ENCODE data around the gene SGIP1. TPM values are rescaled to one million over a fixed set of nuclear protein-coding genes. Genes with fewer than 3 reads are reported as not detected.

SGIP1 gene
- total and polyA plus RNA-seq, 2 experiments from 2014 or later = 4.0 to 7.7 TPM

GRCh38 chr1:66490816-66491215, 43.1 kb upstream of the SGIP1 start:
- Histone ChIP-seq H3K36me3 (ENCODE audit: low read depth) (no peaks in the 10 kb centered on the region), H3K4me1 (ENCODE audit: insufficient read depth) (peaks cover 81% of the 10 kb centered on the region), H3K27me3 (replicated peaks; ENCODE audit: insufficient read depth) (no peaks in the 10 kb centered on the region), H3K4me3 (no peak overlapping the region), H2AFZ (peak overlapping the region; percentile 36), H3F3A (ENCODE audit: insufficient read depth) (peaks cover 79% of the 10 kb centered on the region), H3K4me2 (ENCODE audit: unreplicated experiment) (peak overlapping the region; percentile 64), H3K9ac (peak overlapping the region; percentile 43), H3K79me2 (ENCODE audit: insufficient read depth) (no peaks in the 10 kb centered on the region), H3K27ac (peak overlapping the region; percentile 75), H4K20me1 (ENCODE audit: insufficient read depth) (no peaks in the 10 kb centered on the region), H3K9me2 (ENCODE audit: insufficient read depth) (no peaks in the 10 kb centered on the region), H3K9me3 (ENCODE audit: low read depth) (no peaks in the 10 kb centered on the region)
- TF ChIP-seq EZH2phosphoT487 (IDR thresholded peaks at IDR 0.05; ENCODE audit: insufficient read depth, low read depth) = no peak
- TF ChIP-seq EZH2 (IDR thresholded peaks at IDR 0.05; ENCODE audit: insufficient read depth, poor library complexity, severe bottlenecking) = no peak
- 52 to 72% methylated on average over 2 of the region's 2 CpGs for WGBS, 2 experiments (ENCODE audit: low coverage in 1 of 2, low lambda C conversion rate in 2 of 2, missing lambda C conversion rate in 2 of 2)
- in situ Hi-C loops (cut with MboI) = no loop called here
- DNase-seq = peak; percentile 45

- H3K4me2 ChIP-seq (ENCODE audit: unreplicated experiment) = peak overlapping the region; percentile 40
- no peaks in the 10 kb centered on the region for H3K27me3 ChIP-seq (replicated peaks; ENCODE audit: insufficient read depth)
- H3K27ac ChIP-seq = peak overlapping the region; percentile 47
- no peaks in the 10 kb centered on the region for H3K79me2 ChIP-seq (ENCODE audit: insufficient read depth)
- H3K9me2 ChIP-seq (ENCODE audit: insufficient read depth) = no peaks in the 10 kb centered on the region
- H3K36me3 ChIP-seq (ENCODE audit: low read depth) = no peaks in the 10 kb centered on the region
- H3K9ac ChIP-seq = no peak overlapping the region
- H2AFZ ChIP-seq = 0 out of 2 replicates have a peak overlapping the region, but pooled peaks have one; percentile 5
- H3K4me3 ChIP-seq = no peak overlapping the region
- in situ Hi-C loops (cut with MboI) = no loop called here
- H3K9me3 ChIP-seq (ENCODE audit: low read depth) = no peaks in the 10 kb centered on the region
- no peaks in the 10 kb centered on the region for H4K20me1 ChIP-seq (ENCODE audit: insufficient read depth)
- DNase-seq = peak; percentile 43
- TF ChIP-seq EZH2phosphoT487 (IDR thresholded peaks at IDR 0.05; ENCODE audit: insufficient read depth, low read depth) (no peak), EZH2 (IDR thresholded peaks at IDR 0.05; ENCODE audit: insufficient read depth, poor library complexity, severe bottlenecking) (no peak)
- peaks cover 79% of the 10 kb centered on the region for H3F3A ChIP-seq (ENCODE audit: insufficient read depth)
- peaks cover 89% of the 10 kb centered on the region for H3K4me1 ChIP-seq (ENCODE audit: insufficient read depth)
- WGBS, 2 experiments (ENCODE audit: low coverage in 1 of 2, low lambda C conversion rate in 2 of 2, missing lambda C conversion rate in 2 of 2) = 46 to 48% methylated on average over 1 of the region's 1 CpG
Observed at GRCh38 chr1:66492424-66492823, 41.5 kb upstream of the SGIP1 start.

DNA sequence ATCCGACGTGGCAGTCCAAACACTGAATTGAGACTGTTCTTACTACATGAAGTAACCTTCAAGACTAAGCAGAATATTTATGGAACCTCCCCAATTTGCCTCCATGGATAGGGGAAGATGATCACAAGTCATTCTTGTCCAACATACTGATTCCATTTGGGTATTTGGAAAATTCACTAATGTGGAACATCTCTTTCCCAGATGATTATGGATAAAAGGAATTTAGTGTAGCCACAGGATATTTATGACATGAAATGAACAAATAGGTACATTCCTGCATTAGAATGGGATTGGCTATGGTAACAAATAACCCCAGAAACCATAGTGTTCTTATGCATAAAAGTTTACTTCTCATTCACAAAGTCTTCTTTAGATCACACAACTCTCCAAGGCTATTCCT, 40.2 kb upstream of the SGIP1 start:
- Histone ChIP-seq H3K9me3 (ENCODE audit: low read depth) (no peaks in the 10 kb centered on the region), H3K4me1 (ENCODE audit: insufficient read depth) (peaks cover 79% of the 10 kb centered on the region), H3F3A (ENCODE audit: insufficient read depth) (peaks cover 66% of the 10 kb centered on the region), H3K27me3 (replicated peaks; ENCODE audit: insufficient read depth) (no peaks in the 10 kb centered on the region), H3K79me2 (ENCODE audit: insufficient read depth) (no peaks in the 10 kb centered on the region), H3K9me2 (ENCODE audit: insufficient read depth) (no peaks in the 10 kb centered on the region), H3K4me2 (ENCODE audit: unreplicated experiment) (peak overlapping the region; percentile 40), H3K36me3 (ENCODE audit: low read depth) (no peaks in the 10 kb centered on the region), H3K27ac (peak overlapping the region; percentile 47), H3K9ac (no peak overlapping the region), H4K20me1 (ENCODE audit: insufficient read depth) (no peaks in the 10 kb centered on the region), H2AFZ (no peak overlapping the region), H3K4me3 (no peak overlapping the region)
- DNase-seq = peak; percentile 52
- in situ Hi-C loops (cut with MboI) = no loop called here
- 44 to 59% methylated on average over 2 of the region's 2 CpGs for WGBS, 2 experiments (ENCODE audit: low coverage in 1 of 2, low lambda C conversion rate in 2 of 2, missing lambda C conversion rate in 2 of 2)
- no peak for TF ChIP-seq EZH2phosphoT487 (IDR thresholded peaks at IDR 0.05; ENCODE audit: insufficient read depth, low read depth)
- no peak for TF ChIP-seq EZH2 (IDR thresholded peaks at IDR 0.05; ENCODE audit: insufficient read depth, poor library complexity, severe bottlenecking)

GRCh38 chr1:66494482-66494881, 39.5 kb upstream of the SGIP1 start:
- in situ Hi-C loops (cut with MboI) = no loop called here
- 95 to 100% methylated on average over 1 of the region's 1 CpG for WGBS, 2 experiments (ENCODE audit: low coverage in 1 of 2, low lambda C conversion rate in 2 of 2, missing lambda C conversion rate in 2 of 2)

DNA sequence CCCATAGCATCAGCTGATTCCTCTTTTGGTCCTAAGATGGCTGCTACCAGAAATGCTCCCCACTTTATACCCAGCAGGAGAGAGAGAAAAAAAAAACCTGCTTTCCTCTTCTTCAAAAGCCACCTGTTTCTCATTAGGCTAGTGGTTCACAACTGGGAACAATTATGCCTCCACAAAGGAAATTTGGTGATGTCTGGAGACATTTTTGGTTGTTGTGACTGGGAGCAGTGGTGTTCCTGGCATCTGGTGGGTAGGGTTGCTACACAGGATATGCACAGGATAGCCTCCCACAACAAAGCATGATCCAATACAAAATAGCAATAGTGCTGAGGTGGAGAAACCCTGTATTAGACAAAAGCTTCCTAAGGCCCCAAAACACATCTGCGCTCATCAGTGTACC, 38.5 kb upstream of the SGIP1 start:
- Histone ChIP-seq H3K4me2 (ENCODE audit: unreplicated experiment) (no peak overlapping the region), H3K9ac (no peak overlapping the region), H3K27me3 (replicated peaks; ENCODE audit: insufficient read depth) (no peaks in the 10 kb centered on the region), H3K4me1 (ENCODE audit: insufficient read depth) (peaks cover 68% of the 10 kb centered on the region), H3K27ac (peak overlapping the region; percentile 75), H3K36me3 (ENCODE audit: low read depth) (no peaks in the 10 kb centered on the region), H4K20me1 (ENCODE audit: insufficient read depth) (no peaks in the 10 kb centered on the region), H3K79me2 (ENCODE audit: insufficient read depth) (no peaks in the 10 kb centered on the region), H3F3A (ENCODE audit: insufficient read depth) (peaks cover 48% of the 10 kb centered on the region), H2AFZ (peak overlapping the region; percentile 35), H3K4me3 (no peak overlapping the region), H3K9me3 (ENCODE audit: low read depth) (no peaks in the 10 kb centered on the region), H3K9me2 (ENCODE audit: insufficient read depth) (no peaks in the 10 kb centered on the region)
- TF ChIP-seq EZH2 (IDR thresholded peaks at IDR 0.05; ENCODE audit: insufficient read depth, poor library complexity, severe bottlenecking) (no peak), EZH2phosphoT487 (IDR thresholded peaks at IDR 0.05; ENCODE audit: insufficient read depth, low read depth) (no peak)
- in situ Hi-C loops (cut with MboI) = no loop called here
- DNase-seq = peak; percentile 85
- 100% methylated on average over 1 of the region's 1 CpG for WGBS, 2 experiments (ENCODE audit: low coverage in 1 of 2, low lambda C conversion rate in 2 of 2, missing lambda C conversion rate in 2 of 2)

More at GRCh38 chr1:66494482-66494881, 39.5 kb upstream of the SGIP1 start:
- peak overlapping the region; percentile 75 for H3K27ac ChIP-seq
- no peak for TF ChIP-seq EZH2phosphoT487 (IDR thresholded peaks at IDR 0.05; ENCODE audit: insufficient read depth, low read depth)
- TF ChIP-seq EZH2 (IDR thresholded peaks at IDR 0.05; ENCODE audit: insufficient read depth, poor library complexity, severe bottlenecking) = no peak
- no peak overlapping the region for H3K9ac ChIP-seq
- no peak for DNase-seq
- no peaks in the 10 kb centered on the region for H4K20me1 ChIP-seq (ENCODE audit: insufficient read depth)
- H3F3A ChIP-seq (ENCODE audit: insufficient read depth) = peaks cover 58% of the 10 kb centered on the region
- H3K36me3 ChIP-seq (ENCODE audit: low read depth) = no peaks in the 10 kb centered on the region
- no peaks in the 10 kb centered on the region for H3K79me2 ChIP-seq (ENCODE audit: insufficient read depth)
- no peak overlapping the region for H3K4me2 ChIP-seq (ENCODE audit: unreplicated experiment)
- no peaks in the 10 kb centered on the region for H3K9me2 ChIP-seq (ENCODE audit: insufficient read depth)
- no peaks in the 10 kb centered on the region for H3K9me3 ChIP-seq (ENCODE audit: low read depth)
- peaks cover 72% of the 10 kb centered on the region for H3K4me1 ChIP-seq (ENCODE audit: insufficient read depth)
- H2AFZ ChIP-seq = no peak overlapping the region
- H3K27me3 ChIP-seq (replicated peaks; ENCODE audit: insufficient read depth) = no peaks in the 10 kb centered on the region
- no peak overlapping the region for H3K4me3 ChIP-seq
